Metanephros (tissue), 1 donor: Measurements from ENCODE around the gene NLRC5. TPM values are rescaled to one million over a fixed set of nuclear protein-coding genes. Genes with fewer than 3 reads are reported as not detected.

Experiments used
- total RNA-seq: library from RNA; depleted of rRNA; stranded (reverse); fragments of >200 nt; gene quantifications from one replicate; pipeline ENCODE4 v1.2.3, GENCODE V29; 2014

The NLRC5 gene
- 13.5 TPM for total RNA-seq

GRCh38 chr16:56988948-56989945 lies at the start of gene NLRC5:
NLRC5 (plus strand) TSS chr16:56989557; CDS start chr16:57020713, 31,156 bp downstream.

GRCh38 chr16:56961851-56962281 lies 27.5 kb upstream of the NLRC5 start, which contains the start of gene CETP:
CETP (plus strand) TSS chr16:56961950; CDS start chr16:56961980, 30 bp downstream.

GRCh38 chr16:57091975-57092785 lies 102.8 kb downstream of the NLRC5 start, which contains the start of gene CPNE2:
CPNE2 (plus strand) TSS chr16:57092583; CDS start chr16:57110743, 18,160 bp downstream.

Other genes starting within 250 kb of the NLRC5 start
- 58.9 TPM for gene SLC12A3, start 124.3 kb upstream of the NLRC5 start, total RNA-seq
- 192 TPM for gene HERPUD1, start 57.4 kb upstream of the NLRC5 start, total RNA-seq
- 8.6 TPM for gene CETP, start 27.6 kb upstream of the NLRC5 start, total RNA-seq
- 30.1 TPM for gene CPNE2, start 103.0 kb downstream of the NLRC5 start, total RNA-seq
- gene PSME3IP1, start 196.5 kb downstream of the NLRC5 start, total RNA-seq = 45.5 TPM
- gene RSPRY1, start 196.8 kb downstream of the NLRC5 start, total RNA-seq = 70.8 TPM